Measurements from ENCODE around the gene SMARCA4.

DNA sequence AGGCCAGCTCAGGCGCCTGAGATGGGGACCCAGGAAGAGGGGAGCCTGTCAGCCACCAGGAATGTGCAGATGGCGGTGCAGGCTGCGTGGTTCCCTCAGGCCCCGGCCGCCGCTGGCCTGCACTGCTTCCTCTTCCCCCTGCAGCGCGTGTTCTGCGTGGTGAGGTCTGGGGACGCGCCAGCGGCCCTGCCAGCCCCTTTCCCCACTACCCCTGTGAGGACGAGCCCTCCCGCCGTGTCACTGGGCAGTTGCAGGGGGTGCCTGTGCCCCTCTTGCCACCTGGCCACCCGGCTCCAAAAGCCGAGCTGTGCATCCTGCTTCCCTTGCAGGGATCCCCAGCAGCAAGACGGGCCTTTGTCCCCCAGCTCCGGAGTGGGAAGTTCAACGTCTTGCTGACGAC is 58.4 kb downstream of the SMARCA4 start:
- TF ChIP-seq CTCF (conservative IDR thresholded peaks at IDR 0.05 in 1 of 2, IDR thresholded peaks at IDR 0.05 in 1 of 2; ENCODE audit: extremely low read depth in 1 of 2, insufficient read depth in 1 of 2, low read depth in 1 of 2, low read length in 2 of 2) (no peak), EZH2 (IDR thresholded peaks at IDR 0.05; ENCODE audit: borderline replicate concordance, low read length) (no peak)

All from mammary epithelial cell (primary cell).